Hair follicular keratinocyte (primary cell): ENCODE data around the gene CYSTM1. TPM values are rescaled to one million over a fixed set of nuclear protein-coding genes. Genes with fewer than 3 reads are reported as not detected.

Experiments used
- total RNA-seq: library from RNA; depleted of rRNA; stranded (reverse); fragments of >200 nt; gene quantifications from 2 replicates; pipeline ENCODE4 v1.2.3, GENCODE V29; 2015

The CYSTM1 gene
- 81.1 and 84.3 TPM in 2 replicates for total RNA-seq

GRCh38 chr5:140174465-140175366 lies at the start of gene CYSTM1:
Gene CYSTM1 (plus strand): TSS chr5:140175188. CDS start chr5:140194466, 19,278 bp downstream.

DNA sequence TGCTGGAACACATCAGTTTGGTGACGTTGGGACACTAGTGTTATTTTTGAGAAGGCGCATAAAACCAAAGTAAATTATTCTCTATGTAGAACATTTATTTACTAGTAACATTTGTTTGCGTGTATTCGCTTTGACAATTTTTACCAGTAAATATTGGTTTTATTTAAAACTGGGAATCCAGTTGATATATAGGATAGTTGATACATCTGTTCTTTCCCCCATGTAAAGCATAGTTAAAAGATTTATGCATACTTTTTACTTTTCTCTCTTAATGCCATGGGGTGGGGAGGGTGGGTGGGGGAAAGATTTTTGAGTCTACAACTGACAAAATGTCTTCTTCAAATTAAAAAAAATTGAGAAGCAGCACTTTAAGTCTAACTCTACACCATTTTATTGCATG lies 49.4 kb upstream of the CYSTM1 start, which contains the start of gene IGIP:
Gene IGIP (plus strand): TSS at position 301 of the 400 bp plus-strand sequence. CDS start 2,540 bp downstream, outside the sequence.

Other genes starting within 250 kb of the CYSTM1 start
- gene NRG2, start 131.9 kb upstream of the CYSTM1 start, total RNA-seq, result 0.08 and 1.2 TPM in 2 replicates
- 6.1 and 6.6 TPM in 2 replicates for gene PURA, start 61.1 kb upstream of the CYSTM1 start, total RNA-seq
- gene IGIP, start 49.3 kb upstream of the CYSTM1 start, total RNA-seq, result 0.87 and 1.9 TPM in 2 replicates
- gene PFDN1, start 127.9 kb downstream of the CYSTM1 start, total RNA-seq, result 99.4 and 101 TPM in 2 replicates
- gene HBEGF, start 171.4 kb downstream of the CYSTM1 start, total RNA-seq, result 55.2 and 168 TPM in 2 replicates
- not detected in 2 replicates for gene SLC4A9, start 185.0 kb downstream of the CYSTM1 start, total RNA-seq
- 30.6 and 31.5 TPM in 2 replicates for gene ANKHD1, start 226.6 kb downstream of the CYSTM1 start, total RNA-seq